NCI-H748 (cell line): Measurements from ENCODE around the gene DTWD2.
A peak's percentile ranks its signal among the peaks of the same experiment; 100 is the strongest.
"Not testable (repeated sequence)": the region's sequence is repeated elsewhere in the genome, so short reads cannot be mapped to it uniquely, and the experiment has no call there.

Experiments
- DNase-seq: peaks from one replicate; lab custom pipeline; 2025; ENCODE audit not compliant: unreplicated experiment; lab: John Stamatoyannopoulos, UW

DTWD2 gene

GRCh38 chr5:118998861-118999260, 10.5 kb upstream of the DTWD2 start:
- not testable (repeated sequence) for DNase-seq

- no peak for DNase-seq
These were observed 7.8 kb upstream of the DTWD2 start for GRCh38 chr5:118996098-118996497.

- DNase-seq = no peak
These were observed 6.2 kb upstream of the DTWD2 start for GRCh38 chr5:118994595-118994994.

GRCh38 chr5:118993118-118993517, 4.8 kb upstream of the DTWD2 start:
- not testable (repeated sequence) for DNase-seq

GRCh38 chr5:118992055-118992454, 3.7 kb upstream of the DTWD2 start:
- DNase-seq = not testable (repeated sequence)

GRCh38 chr5:118990582-118990981, 2.2 kb upstream of the DTWD2 start:
- DNase-seq = no peak

- no peak for DNase-seq
These were observed 1.5 kb upstream of the DTWD2 start for GRCh38 chr5:118989816-118990215.

GRCh38 chr5:118988866-118989180, 476 bp upstream of the DTWD2 start:
- no peak for DNase-seq

GRCh38 chr5:118984602-118985001, 3.7 kb downstream of the DTWD2 start:
- DNase-seq = no peak

- no peak for DNase-seq
These were observed 6.6 kb downstream of the DTWD2 start for GRCh38 chr5:118981783-118982182.

- no peak for DNase-seq
These were observed 7.9 kb downstream of the DTWD2 start for GRCh38 chr5:118980438-118980837.

- no peak for DNase-seq
These were observed 8.3 kb downstream of the DTWD2 start for GRCh38 chr5:118980017-118980416.

- not testable (repeated sequence) for DNase-seq
These were observed 14.4 kb downstream of the DTWD2 start for GRCh38 chr5:118973779-118974445.

- DNase-seq = no peak
These were observed 19.4 kb downstream of the DTWD2 start for GRCh38 chr5:118968925-118969375.

GRCh38 chr5:118968406-118968911, 19.9 kb downstream of the DTWD2 start:
- no peak for DNase-seq

- no peak for DNase-seq
These were observed 21.3 kb downstream of the DTWD2 start for GRCh38 chr5:118967059-118967508.

- DNase-seq = no peak
These were observed 22.5 kb downstream of the DTWD2 start for GRCh38 chr5:118965890-118966289.

GRCh38 chr5:118964970-118965369, 23.4 kb downstream of the DTWD2 start:
- not testable (repeated sequence) for DNase-seq

GRCh38 chr5:118964388-118964787, 24.0 kb downstream of the DTWD2 start:
- DNase-seq = not testable (repeated sequence)

GRCh38 chr5:118963169-118963568, 25.2 kb downstream of the DTWD2 start:
- no peak for DNase-seq

GRCh38 chr5:118960557-118960956, 27.8 kb downstream of the DTWD2 start:
- no peak for DNase-seq

GRCh38 chr5:118956727-118957126, 31.6 kb downstream of the DTWD2 start:
- peak; percentile 24 for DNase-seq

- no peak for DNase-seq
These were observed 34.7 kb downstream of the DTWD2 start for GRCh38 chr5:118953652-118954005.
